ENCODE data around the gene CTNNA3. TPM values are rescaled to one million over a fixed set of nuclear protein-coding genes. Genes with fewer than 3 reads are reported as not detected.

Gene CTNNA3
- total RNA-seq, 1 experiment from 2014 or later, result not detected

DNA sequence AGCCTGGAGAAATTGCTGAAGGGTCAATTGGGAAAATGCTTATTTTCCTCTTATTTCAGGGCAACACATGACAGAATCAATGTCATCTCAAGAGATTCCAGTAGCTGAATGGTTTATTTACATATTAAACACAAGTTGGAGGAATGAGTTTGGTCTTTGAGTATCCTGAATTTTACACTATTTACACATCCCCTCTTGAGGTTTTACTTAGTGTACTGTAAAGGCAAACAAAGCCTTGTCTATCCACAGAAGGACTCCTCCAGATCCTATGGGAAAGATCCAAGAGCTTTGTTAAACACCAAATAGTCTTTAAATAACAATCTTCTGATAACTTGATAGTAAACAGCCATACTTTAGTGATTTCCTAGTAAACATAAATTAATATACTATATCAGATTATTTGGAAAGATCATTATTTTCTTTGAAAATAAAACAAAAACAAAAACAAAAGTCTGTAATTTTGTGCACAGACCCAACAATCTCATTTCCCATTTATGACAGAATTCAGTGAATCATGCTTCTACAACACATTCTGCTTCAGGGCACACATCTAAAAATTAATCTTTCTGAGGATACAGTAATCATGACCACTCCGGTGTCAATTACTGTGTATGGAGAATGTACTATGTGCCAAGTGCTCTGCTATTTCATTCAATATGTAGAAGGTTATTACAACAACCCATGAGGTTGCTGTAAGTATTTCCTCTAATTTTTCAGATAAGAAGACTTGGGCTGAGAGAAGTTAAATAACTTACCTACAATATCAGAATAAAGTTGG is 1345.2 kb downstream of the CTNNA3 start:
- H3K4me1 Mint-ChIP-seq (ENCODE audit: low read depth, unreplicated experiment), result no peaks in the 10 kb centered on the region
- H3K9me3 Mint-ChIP-seq (ENCODE audit: low read depth, unreplicated experiment), result peaks cover 3% of the 10 kb centered on the region
- DNase-seq, result no peak
- H3K27ac Mint-ChIP-seq (ENCODE audit: unreplicated experiment), result no peak overlapping the region
- no peaks in the 10 kb centered on the region for H3K36me3 Mint-ChIP-seq (ENCODE audit: insufficient read depth, unreplicated experiment)
- TF ChIP-seq CTCF (IDR thresholded peaks at IDR 0.05; ENCODE audit: unreplicated experiment), result no peak
- intact Hi-C loops (cut with micrococcal nuclease; ENCODE audit: unreplicated experiment), result no loop called here
- no TSS peak for BruUV-seq (replicated peaks)
- H3K27me3 Mint-ChIP-seq (ENCODE audit: unreplicated experiment), result no peaks in the 10 kb centered on the region
- CTCF ChIA-PET, result no interaction called here
- no peak overlapping the region for H3K4me3 Mint-ChIP-seq (ENCODE audit: low read depth, unreplicated experiment)

- H3K27ac Mint-ChIP-seq (ENCODE audit: unreplicated experiment), result no peak overlapping the region
- H3K9me3 Mint-ChIP-seq (ENCODE audit: low read depth, unreplicated experiment), result peaks cover 3% of the 10 kb centered on the region
- CTCF ChIA-PET, result no interaction called here
- DNase-seq, result no peak
- no peaks in the 10 kb centered on the region for H3K27me3 Mint-ChIP-seq (ENCODE audit: unreplicated experiment)
- no peaks in the 10 kb centered on the region for H3K4me1 Mint-ChIP-seq (ENCODE audit: low read depth, unreplicated experiment)
- no peak overlapping the region for H3K4me3 Mint-ChIP-seq (ENCODE audit: low read depth, unreplicated experiment)
- TF ChIP-seq CTCF (IDR thresholded peaks at IDR 0.05; ENCODE audit: unreplicated experiment), result no peak
- H3K36me3 Mint-ChIP-seq (ENCODE audit: insufficient read depth, unreplicated experiment), result no peaks in the 10 kb centered on the region
- intact Hi-C loops (cut with micrococcal nuclease; ENCODE audit: unreplicated experiment), result no loop called here
- BruUV-seq (replicated peaks), result no TSS peak
Measured at GRCh38 chr10:66349726-66350125, 1346.3 kb downstream of the CTNNA3 start.

GRCh38 chr10:66349076-66349475 is 1346.9 kb downstream of the CTNNA3 start:
- Mint-ChIP-seq H3K36me3 (ENCODE audit: insufficient read depth, unreplicated experiment) (no peaks in the 10 kb centered on the region), H3K27ac (ENCODE audit: unreplicated experiment) (no peak overlapping the region), H3K4me1 (ENCODE audit: low read depth, unreplicated experiment) (no peaks in the 10 kb centered on the region), H3K9me3 (ENCODE audit: low read depth, unreplicated experiment) (peaks cover 3% of the 10 kb centered on the region), H3K4me3 (ENCODE audit: low read depth, unreplicated experiment) (no peak overlapping the region), H3K27me3 (ENCODE audit: unreplicated experiment) (no peaks in the 10 kb centered on the region)
- CTCF ChIA-PET, result no interaction called here
- no TSS peak for BruUV-seq (replicated peaks)
- intact Hi-C loops (cut with micrococcal nuclease; ENCODE audit: unreplicated experiment), result no loop called here
- no peak for TF ChIP-seq CTCF (IDR thresholded peaks at IDR 0.05; ENCODE audit: unreplicated experiment)
- DNase-seq, result no peak

- no peaks in the 10 kb centered on the region for H3K4me1 Mint-ChIP-seq (ENCODE audit: low read depth, unreplicated experiment)
- intact Hi-C loops (cut with micrococcal nuclease; ENCODE audit: unreplicated experiment), result no loop called here
- H3K4me3 Mint-ChIP-seq (ENCODE audit: low read depth, unreplicated experiment), result no peak overlapping the region
- CTCF ChIA-PET, result no interaction called here
- DNase-seq, result no peak
- no TSS peak for BruUV-seq (replicated peaks)
- no peaks in the 10 kb centered on the region for H3K27me3 Mint-ChIP-seq (ENCODE audit: unreplicated experiment)
- H3K36me3 Mint-ChIP-seq (ENCODE audit: insufficient read depth, unreplicated experiment), result no peaks in the 10 kb centered on the region
- H3K9me3 Mint-ChIP-seq (ENCODE audit: low read depth, unreplicated experiment), result peaks cover 15% of the 10 kb centered on the region
- no peak overlapping the region for H3K27ac Mint-ChIP-seq (ENCODE audit: unreplicated experiment)
- TF ChIP-seq CTCF (IDR thresholded peaks at IDR 0.05; ENCODE audit: unreplicated experiment), result no peak
Measured at GRCh38 chr10:66337211-66337610, 1358.8 kb downstream of the CTNNA3 start.
